Activated CD4-positive, CD25-positive, alpha-beta regulatory T cell treated with anti-CD3 and anti-CD28 coated beads, Interleukin-2, amount 50 U/mL, for 72 hours (primary cell): ENCODE results near the gene ZC3HAV1.

Experiments used
- DNase-seq: peaks from one replicate; pipeline ENCODE4 v3.0.0; 2021

ZC3HAV1 gene

DNA sequence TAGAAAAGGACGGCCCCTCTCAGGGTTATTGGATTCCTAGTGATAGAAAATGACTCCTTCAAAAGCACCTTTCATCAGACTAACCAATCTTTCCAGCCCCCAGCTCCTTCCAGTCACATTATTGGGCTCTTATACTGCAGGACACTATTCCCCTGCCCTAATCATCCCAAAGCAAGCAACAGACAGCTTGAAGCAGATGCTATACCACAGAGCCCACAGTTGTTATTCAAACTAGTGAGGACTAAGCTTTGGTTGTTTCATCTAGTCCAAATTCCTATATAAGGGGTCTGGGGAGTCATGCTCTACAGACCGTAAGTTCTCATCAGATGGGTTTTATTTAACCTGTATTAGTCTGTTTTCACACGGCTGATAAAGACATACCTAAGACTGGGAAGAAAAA lies 98.1 kb downstream of the ZC3HAV1 start:
- DNase-seq: no peak

DNA sequence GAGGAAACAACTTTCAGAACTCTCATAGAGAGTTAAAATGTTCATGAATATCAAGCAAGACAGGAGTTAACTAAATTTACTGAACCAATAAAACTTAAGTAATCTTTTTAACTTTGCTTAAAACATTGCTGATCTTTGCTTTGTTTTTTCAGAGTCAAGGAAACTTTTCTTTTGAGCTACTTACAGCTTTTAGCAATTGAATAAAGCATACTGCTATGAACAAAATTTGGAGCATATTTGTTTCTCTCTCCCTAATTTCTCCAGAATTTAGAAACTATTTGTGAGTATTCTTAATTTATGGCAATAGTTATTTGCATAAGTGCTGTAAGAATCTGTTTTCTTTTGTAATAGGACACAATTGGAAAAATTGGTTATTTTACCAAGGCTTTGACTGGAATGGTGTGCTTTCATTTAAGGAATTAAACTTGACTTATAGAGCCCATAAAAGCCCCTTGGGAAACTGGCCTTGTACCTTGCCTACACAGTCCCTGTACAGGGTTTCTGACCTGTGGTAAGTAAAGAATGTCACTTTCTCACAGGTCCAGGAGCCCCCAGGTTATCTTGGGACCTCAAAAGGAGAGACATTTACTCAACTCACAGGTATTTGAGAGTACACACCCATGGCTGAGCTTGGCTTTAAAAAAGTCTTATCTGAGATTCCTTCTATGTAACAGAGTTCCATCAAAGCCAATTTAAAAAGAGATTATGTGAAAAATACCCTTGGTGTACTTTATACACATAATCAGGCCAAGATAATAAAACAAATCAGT lies 105.0 kb downstream of the ZC3HAV1 start:
- no peak for DNase-seq

DNA sequence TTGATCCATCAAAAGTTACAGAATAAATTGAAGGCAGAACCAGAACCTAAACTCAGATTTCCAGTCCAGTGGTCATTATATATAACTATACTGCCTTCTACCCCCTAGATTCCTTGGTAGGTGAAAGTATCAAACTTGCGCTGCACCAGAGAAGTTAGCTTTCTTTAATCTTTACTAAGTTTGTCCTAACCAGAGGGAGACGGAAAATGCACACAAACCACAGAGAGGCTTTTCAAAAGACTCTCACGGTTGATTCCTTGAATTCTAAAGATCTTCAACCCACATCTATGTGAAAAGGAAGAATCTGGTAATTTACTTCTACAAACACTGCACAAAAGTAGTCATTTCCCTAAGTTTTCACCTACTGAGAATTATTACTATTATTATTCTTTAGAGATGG lies 110.1 kb downstream of the ZC3HAV1 start:
- no peak for DNase-seq
